Mesothelial cell of epicardium (in vitro differentiated cells): ENCODE data around the gene NDNF. TPM values are rescaled to one million over a fixed set of nuclear protein-coding genes. Genes with fewer than 3 reads are reported as not detected.

ENCODE experiments used
- DNase-seq, 2 experiments: peaks; one replicate each; pipeline ENCODE4 v3.0.0; 2021; ENCODE audit warnings: low spot score in 2 of 2; ENCODE audit not compliant: unreplicated experiment in 2 of 2
- H3K27ac Mint-ChIP-seq: 2 replicates; pipeline ENCODE4 v1.8.0; 2021; ENCODE audit warnings: mixed read lengths
- H3K27me3 Mint-ChIP-seq: 2 replicates; pipeline ENCODE4 v1.8.0; 2021; ENCODE audit warnings: low read depth, mixed read lengths
- H3K36me3 Mint-ChIP-seq: 2 replicates; pipeline ENCODE4 v1.8.0; 2021; ENCODE audit warnings: mixed read lengths
- H3K4me1 Mint-ChIP-seq: 2 replicates; pipeline ENCODE4 v1.8.0; 2021; ENCODE audit warnings: mixed read lengths
- H3K4me3 Mint-ChIP-seq: 2 replicates; pipeline ENCODE4 v1.8.0; 2021; ENCODE audit warnings: mild to moderate bottlenecking, moderate library complexity, mixed read lengths
- H3K9me3 Mint-ChIP-seq: 2 replicates; pipeline ENCODE4 v1.8.0; 2021; ENCODE audit warnings: mixed read lengths
- total RNA-seq: library from RNA; stranded (reverse); gene quantifications from 3 replicates; pipeline ENCODE4 v1.2.1, GENCODE V29; 2021
- TF ChIP-seq, protein P1 (sequence below): fragments of 200-600 bp; sonication (generic); IDR thresholded peaks from one replicate; pipeline ENCODE4 v1.5.0; 2021; ENCODE audit warnings: antibody characterized with exemption; ENCODE audit not compliant: unreplicated experiment

NDNF gene
- total RNA-seq, 1 donor from 2014 or later = 10.1 TPM

DNA sequence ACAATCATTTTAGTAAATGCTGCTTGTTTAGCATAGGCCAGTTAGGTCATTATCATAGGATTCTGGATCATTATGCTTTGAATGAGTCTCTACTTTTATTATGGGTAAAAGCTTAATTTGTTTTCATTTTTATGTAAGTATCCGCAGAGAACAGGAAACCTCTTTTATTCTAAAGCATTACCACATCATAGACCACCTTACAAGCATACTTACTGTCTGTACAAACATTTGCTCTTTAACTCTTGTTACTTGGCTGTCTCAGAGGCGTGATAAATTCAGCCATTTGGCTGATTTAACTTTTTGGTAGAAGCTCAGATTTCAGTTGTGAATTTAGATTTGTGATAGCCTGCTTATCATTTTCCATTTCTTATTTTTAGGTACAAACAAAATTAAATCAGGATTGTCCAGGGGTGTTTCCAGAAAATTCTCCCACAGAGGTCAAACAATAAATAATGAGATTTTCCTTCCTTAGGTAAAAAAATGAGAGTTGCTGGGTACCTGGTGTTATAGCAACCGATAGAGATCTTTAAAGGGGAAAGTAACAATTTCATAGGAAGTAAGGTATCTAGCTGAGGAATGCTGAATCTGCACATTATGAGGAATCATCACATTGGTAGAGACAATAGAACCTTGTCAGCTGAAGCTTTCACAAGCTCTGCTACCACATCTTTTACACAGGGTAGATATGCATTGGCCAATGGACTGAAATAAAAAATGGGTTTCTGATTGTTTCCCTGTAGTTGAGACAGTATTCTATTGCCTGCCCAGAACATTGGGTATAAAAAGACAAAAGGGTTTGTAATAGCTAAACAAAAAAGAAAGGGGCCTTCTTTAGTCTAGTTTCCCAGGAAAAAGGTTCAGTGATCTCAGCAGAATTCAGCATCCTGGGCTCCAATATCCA, 62.5 kb downstream of the NDNF start:
- H3K27ac Mint-ChIP-seq = no peak overlapping the region
- TF ChIP-seq, protein P1, sequence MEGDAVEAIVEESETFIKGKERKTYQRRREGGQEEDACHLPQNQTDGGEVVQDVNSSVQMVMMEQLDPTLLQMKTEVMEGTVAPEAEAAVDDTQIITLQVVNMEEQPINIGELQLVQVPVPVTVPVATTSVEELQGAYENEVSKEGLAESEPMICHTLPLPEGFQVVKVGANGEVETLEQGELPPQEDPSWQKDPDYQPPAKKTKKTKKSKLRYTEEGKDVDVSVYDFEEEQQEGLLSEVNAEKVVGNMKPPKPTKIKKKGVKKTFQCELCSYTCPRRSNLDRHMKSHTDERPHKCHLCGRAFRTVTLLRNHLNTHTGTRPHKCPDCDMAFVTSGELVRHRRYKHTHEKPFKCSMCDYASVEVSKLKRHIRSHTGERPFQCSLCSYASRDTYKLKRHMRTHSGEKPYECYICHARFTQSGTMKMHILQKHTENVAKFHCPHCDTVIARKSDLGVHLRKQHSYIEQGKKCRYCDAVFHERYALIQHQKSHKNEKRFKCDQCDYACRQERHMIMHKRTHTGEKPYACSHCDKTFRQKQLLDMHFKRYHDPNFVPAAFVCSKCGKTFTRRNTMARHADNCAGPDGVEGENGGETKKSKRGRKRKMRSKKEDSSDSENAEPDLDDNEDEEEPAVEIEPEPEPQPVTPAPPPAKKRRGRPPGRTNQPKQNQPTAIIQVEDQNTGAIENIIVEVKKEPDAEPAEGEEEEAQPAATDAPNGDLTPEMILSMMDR = no peak
- H3K36me3 Mint-ChIP-seq = no peaks in the 10 kb centered on the region
- peaks cover 27% of the 10 kb centered on the region for H3K4me1 Mint-ChIP-seq
- no peaks in the 10 kb centered on the region for H3K9me3 Mint-ChIP-seq
- H3K4me3 Mint-ChIP-seq = no peak overlapping the region
- DNase-seq = no peak
- no peaks in the 10 kb centered on the region for H3K27me3 Mint-ChIP-seq

DNA sequence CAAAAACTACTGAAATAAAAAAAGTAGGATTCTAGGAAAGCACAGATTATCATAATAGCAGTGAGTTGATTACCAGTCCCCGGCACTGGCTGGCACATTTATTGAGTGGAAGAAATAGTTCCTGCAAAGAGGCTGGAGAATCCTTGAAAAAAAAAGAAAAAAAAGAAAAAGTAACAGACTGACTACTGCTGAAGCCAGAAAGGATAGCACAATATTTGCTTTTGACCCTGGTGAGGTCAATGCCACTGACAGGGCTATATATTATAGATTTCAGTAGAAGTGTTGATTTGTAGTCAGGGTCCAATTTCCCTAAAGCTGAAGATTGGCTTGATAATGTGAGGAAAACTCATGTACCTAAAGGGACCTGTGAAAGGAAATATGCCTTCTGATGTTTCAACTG, 64.7 kb downstream of the NDNF start:
- no peaks in the 10 kb centered on the region for H3K27me3 Mint-ChIP-seq
- no peak overlapping the region for H3K27ac Mint-ChIP-seq
- H3K4me1 Mint-ChIP-seq = peaks cover 15% of the 10 kb centered on the region
- H3K9me3 Mint-ChIP-seq = peaks cover 8% of the 10 kb centered on the region
- TF ChIP-seq, protein P1 = no peak
- H3K4me3 Mint-ChIP-seq = no peak overlapping the region
- H3K36me3 Mint-ChIP-seq = no peaks in the 10 kb centered on the region
- no peak for DNase-seq

DNA sequence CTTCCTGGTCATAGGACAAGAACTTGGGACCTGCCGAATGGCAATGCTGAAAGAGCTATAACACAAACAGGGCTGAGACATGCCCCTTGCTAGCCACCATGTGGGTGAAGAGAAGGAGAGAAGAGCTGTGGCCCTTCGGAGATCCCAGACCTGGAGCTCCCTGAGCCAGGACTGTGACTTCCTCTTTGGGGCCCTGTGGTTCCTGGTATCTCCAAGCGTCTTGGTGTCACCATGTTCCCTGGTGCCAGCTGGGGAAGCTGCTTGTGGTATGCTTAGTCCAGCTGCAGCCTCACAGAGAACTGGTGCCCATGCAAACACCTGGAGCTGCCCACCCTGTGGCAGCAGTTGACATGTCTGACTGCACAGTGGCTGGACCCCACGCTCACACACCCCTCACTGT, 68.5 kb downstream of the NDNF start:
- Mint-ChIP-seq H3K4me1 (peaks cover 7% of the 10 kb centered on the region), H3K27ac (no peak overlapping the region), H3K36me3 (no peaks in the 10 kb centered on the region), H3K9me3 (peaks cover 18% of the 10 kb centered on the region), H3K27me3 (no peaks in the 10 kb centered on the region), H3K4me3 (no peak overlapping the region)
- TF ChIP-seq, protein P1 = no peak
- DNase-seq = no peak

DNA sequence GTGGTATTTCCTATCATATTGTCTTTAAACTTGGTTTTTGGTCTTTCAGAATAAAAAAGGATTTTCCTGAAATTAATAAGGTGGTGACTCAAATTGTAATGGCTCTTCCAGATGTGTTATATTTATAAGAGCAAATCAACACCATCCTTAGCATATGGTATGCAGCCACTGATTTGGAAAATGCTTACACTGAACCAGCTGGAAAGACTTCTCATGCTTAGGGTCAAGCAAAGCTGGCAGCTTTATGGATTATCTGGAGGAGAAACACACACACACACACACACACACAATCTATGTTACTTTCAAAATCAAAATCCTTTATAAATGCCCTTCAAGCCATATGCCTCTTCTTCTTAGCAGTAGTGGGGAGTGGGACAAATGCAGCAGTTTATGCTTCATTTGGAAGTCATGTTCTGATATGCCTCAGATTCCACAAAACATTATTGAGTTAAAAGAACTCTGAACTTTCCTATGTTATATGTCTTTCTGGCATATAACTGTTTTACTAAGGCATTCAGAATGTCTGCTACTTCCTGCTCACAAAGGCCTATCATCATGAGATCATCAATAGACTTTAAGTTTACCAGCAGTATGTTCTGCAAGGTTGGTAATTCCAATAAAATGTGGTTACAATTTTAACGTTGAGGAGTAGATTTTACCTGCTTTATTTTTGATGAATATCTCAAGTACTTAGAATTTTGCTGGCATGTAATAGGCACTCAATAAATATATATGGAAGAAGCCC, 76.9 kb downstream of the NDNF start:
- DNase-seq = no peak
- Mint-ChIP-seq H3K9me3 (peaks cover 40% of the 10 kb centered on the region), H3K4me3 (no peak overlapping the region), H3K27ac (no peak overlapping the region), H3K27me3 (no peaks in the 10 kb centered on the region), H3K4me1 (no peaks in the 10 kb centered on the region), H3K36me3 (no peaks in the 10 kb centered on the region)
- TF ChIP-seq, protein P1 = no peak

DNA sequence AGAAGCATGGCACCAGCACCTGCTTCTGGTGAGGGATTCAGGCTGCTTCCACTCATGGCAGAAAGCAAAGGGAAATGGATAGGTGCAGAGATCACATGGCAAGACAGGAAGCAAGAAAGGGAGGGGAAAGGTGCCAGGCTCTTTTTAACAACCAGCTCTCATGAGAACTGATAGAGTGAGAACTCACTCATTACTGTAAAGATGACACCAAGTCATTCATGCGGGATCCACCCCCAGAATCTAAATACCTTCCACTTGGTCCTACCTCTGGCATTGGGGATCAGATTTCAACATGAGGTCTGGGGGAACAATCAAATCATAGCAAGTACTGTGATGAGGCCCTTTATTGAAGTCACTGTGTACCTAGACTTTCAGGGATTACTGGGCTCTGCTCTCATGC, 77.8 kb downstream of the NDNF start:
- H3K9me3 Mint-ChIP-seq = peaks cover 38% of the 10 kb centered on the region

More for the DNA sequence above, 77.8 kb downstream of the NDNF start:
- Mint-ChIP-seq H3K4me1 (no peaks in the 10 kb centered on the region), H3K27me3 (no peaks in the 10 kb centered on the region), H3K4me3 (no peak overlapping the region), H3K36me3 (no peaks in the 10 kb centered on the region), H3K27ac (no peak overlapping the region)
- TF ChIP-seq, protein P1 = no peak
- no peak for DNase-seq
